ELR (cell line): ENCODE measurements around the gene UTS2R.
A peak's percentile ranks its signal among the peaks of the same experiment; 100 is the strongest.
"Not testable (repeated sequence)": the region's sequence is repeated elsewhere in the genome, so short reads cannot be mapped to it uniquely, and the experiment has no call there.

Experiments
- DNase-seq: peaks from one replicate; pipeline ENCODE4 v3.0.0-alpha.2; 2015; ENCODE audit warnings: low read depth

Gene UTS2R

DNA sequence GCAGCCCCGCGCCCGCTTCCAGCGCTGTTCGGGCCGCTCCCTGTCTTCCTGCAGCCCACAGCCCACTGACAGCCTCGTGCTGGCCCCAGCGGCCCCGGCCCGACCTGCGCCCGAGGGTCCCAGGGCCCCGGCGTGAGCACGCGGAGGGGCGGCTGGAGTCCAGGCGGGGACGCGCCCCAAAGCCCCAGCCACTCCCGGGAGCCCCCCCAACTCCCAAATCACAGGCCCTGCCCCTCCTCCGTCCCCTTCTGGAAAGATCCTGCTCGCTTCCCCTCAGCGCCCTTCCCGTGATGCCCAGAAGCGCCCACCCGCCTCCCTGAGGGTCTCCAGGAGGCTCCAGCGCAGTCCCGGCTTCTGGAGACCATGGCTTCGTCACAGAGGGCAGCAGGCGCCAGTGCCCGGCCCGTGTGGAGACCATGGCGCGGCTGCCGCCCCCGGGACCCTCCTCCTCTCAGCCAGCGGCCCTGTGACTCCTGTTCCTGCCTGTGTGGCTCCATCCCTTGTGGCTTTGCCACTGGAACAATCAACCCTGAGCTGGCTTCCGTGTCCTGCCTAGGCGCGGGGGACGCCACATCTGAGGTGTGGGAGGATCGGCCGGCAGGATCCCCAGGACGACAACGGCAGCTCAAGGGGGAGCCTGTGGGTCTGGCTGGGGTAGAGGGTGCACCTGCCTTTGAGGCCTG is 3.9 kb downstream of the UTS2R start:
- no peak for DNase-seq

DNA sequence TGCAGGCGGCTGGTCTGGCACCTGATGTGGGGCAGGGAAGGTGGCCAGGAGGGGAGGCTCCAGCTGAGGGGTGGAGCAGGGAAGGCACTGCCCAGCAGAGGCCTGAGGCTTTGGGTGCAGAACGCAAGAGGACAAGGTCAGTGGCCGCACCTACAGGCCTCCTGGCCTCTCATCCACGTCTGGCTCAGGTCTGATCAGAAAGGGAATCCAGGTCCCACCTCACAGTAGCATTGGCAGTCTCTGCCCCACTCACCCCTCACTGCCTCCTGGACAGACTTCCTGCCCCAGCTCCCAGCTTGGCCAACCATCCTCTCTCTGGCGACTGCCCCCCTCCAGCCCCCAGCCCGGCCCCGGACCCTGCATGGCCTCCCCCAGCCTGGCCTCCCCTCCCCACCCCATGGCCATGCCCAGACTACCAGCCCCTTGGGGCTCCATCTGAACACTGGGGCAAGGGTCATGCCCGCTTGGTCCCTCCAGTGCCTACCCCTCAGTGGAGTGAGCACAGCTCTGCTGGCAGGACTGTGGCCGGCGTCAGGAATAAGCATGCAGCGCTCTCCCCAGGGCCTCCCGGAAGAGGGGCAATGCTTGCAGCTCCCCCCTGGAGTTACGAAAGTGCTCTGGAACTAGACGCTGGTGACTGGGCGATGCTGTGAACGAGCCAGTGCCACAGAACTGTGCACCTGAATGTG is 4.6 kb downstream of the UTS2R start:
- no peak for DNase-seq

DNA sequence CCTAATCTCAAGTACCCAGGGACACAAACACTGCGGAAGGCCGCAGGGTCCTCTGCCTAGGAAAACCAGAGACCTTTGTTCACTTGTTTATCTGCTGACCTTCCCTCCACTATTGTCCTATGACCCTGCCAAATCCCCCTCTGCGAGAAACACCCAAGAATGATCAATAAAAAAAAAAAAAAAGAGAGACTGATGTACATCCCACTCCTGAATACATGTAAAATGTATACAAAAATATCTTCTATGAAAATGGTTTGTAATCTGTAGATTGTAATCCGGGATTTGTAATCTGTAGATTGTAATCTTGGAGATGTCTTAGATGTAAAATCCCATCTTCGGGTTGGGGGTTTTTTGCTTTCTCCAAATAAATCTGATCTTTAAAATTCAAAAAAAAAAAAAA is 5.7 kb downstream of the UTS2R start:
- DNase-seq = not testable (repeated sequence)

DNA sequence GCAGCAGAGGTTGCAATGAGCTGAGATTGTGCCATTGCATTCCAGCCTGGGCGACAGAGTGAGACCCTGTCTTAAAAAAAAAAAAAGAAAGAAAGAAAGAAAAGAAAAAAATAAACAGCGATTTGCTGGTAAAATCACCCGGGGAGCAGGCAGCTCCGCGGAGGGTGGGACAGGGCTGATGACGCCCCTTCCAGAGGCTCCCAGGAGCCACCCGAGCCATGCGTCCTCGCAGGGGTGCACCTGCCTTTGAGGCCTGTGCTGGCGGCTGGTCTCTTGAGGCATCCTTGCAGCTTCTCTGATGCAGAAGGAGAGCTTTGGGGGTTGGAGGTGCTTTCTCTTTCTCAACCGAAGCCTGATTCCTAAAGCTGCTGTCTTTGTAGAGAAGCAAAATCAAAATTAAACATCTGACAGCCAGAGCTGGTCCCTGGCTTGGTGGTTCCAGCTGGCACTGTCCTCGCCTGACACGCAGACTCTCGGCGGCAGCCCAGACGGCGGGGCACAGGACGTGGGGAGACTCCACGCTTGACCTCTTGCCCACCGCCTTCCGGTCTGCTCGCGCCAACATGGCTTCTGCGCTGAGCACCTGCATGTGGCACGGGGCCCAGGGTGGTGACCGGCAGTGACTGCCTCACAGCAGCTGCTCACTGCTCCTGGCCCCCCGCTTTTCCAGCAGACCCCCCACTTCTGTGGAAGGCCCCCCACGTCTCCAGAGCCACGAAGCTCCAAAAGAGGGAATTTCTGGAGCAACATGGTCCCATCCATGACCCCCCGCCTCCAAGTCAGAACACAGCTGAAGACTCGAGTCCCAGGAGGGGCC is 6.6 kb downstream of the UTS2R start:
- no peak for DNase-seq

DNA sequence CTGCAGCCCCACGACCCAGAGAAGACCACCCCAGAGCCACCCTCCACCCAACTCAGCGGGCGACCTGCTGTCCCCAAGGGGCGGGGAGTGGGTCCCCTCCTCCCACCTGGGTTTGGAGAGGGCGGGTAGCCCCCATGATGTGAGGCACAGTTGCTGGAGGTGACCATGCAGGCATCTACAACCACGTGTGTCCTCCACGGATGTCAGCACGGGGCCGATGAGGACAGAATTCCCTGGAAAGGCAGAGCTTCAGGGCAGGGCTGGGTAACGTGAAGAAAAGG is 7.1 kb downstream of the UTS2R start:
- DNase-seq = no peak

GRCh38 chr17:82380860-82381702 is 9.5 kb downstream of the UTS2R start:
- peak; percentile 16 for DNase-seq

DNA sequence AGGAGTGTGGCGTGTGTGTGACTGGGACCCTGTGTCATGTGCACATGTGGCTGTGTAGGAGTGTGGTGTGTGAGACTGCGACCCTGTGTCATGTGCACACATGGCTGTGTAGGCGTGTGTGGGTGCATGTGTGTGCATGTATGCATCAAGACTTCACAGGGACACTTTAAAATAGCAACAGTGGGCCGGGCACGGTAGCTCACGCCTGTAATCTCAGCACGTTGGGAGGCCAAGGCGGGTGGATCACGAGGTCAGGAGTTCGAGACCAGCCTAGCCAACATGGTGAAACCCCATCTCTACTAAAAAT is 10.1 kb downstream of the UTS2R start:
- not testable (repeated sequence) for DNase-seq

GRCh38 chr17:82382220-82382932 is 10.8 kb downstream of the UTS2R start:
- not testable (repeated sequence) for DNase-seq

DNA sequence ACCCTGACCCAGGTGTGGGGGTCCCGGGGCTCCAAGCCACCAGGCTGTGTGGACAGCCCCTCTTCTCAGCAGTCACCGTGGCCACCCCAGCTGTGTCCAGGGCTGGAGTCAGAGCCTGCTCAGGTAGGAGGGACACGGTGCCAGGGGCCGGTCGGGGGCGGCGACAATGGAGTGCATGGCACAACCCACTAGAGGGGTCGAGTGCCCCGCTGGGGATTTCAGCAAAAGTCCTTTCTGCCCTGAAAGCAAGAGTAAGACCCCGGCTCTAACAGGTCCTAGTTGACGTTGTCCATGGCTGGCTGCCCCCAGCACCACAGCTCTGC is 11.3 kb downstream of the UTS2R start:
- no peak for DNase-seq

DNA sequence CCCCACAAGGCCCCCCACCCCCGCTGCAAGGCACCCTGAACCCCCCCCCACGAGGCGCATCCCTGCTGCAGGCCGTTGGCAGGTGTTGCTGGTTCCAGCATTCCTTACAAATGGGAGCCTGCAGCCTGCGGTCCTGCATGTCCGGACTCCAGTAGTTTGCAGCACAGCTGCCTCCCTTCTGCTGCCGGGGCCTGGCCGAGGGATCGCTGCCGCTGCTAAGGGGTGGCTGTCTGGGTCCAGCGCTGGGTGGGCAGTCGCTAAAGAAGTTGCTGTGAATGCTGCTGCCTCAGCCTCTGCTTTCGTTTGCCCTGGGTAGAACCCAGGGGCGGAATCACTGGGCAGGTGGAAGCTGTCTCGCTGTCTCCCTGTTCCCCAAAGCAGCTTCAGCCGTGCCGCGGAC is 11.8 kb downstream of the UTS2R start:
- no peak for DNase-seq

- DNase-seq = no peak
Observed at GRCh38 chr17:82384051-82384729, 12.6 kb downstream of the UTS2R start.

DNA sequence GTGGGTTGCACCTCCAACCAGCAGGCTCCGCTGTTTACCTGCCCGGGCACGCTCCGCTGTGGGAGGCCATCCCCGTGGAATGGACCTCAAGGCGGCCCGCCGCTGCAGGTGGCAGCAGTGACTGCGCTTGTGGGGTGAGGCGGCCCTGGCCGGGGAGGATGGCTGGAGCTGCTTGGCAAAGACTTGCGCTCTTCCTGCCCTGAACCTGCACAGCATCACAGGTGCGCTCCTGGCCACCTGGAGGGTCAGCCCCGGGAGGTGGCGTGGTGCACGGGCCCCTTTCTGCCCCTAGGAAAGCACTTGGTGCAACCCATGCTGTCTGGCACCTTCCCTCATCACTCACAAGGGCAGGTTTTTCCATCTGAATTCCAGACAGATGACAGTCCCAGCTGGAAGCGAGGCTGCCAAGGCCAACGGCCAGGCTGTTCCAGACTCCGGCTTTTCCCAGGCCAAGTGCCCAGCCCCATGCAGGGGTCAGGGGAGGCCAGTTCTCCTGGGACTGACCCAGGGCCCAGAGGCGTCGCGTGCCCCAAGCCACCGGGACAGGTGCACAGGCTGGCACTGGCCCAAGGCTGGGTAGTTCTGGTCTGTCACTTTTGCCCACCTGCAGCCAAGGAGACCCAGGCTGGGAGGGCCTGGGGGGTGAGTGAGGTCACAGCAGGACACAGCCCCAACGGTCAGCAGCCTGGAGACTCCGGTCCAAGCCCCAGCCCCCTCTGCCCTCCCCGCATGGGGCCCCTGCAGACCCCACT is 13.3 kb downstream of the UTS2R start:
- DNase-seq = peak; percentile 50

DNA sequence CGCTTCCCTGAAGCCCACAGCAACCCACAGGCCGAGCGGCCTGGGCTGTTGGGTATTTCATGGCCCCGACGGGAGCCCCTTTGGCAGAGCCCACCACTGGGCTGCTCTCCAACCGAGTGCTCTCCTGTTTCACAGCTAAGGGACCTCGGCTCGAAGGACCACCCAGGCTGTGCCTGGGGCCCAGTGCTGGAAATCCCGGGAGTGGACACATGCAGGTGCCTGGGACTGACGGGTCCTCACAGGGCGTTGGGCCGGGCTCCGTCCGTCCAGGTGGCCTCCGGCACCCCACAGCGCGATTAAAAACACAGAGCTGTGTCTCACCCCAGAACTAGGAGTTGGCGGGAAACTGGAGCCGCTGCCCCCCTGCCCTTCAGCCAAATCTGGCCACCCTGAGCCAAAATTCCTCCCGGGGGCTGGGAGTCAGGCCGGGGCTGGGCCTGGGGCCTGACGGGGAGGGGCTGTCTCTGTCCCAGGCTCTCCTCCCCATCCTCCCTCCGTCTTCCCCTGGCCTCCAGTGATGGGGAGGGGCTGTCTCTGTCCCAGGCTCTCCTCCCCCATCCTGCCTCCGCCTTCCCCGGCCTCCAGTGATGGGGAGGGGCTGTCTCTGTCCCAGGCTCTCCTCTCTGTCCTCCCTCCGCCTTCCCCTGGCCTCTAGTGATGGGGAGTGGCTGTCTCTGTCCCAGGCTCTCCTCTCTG is 14.1 kb downstream of the UTS2R start:
- DNase-seq = no peak

DNA sequence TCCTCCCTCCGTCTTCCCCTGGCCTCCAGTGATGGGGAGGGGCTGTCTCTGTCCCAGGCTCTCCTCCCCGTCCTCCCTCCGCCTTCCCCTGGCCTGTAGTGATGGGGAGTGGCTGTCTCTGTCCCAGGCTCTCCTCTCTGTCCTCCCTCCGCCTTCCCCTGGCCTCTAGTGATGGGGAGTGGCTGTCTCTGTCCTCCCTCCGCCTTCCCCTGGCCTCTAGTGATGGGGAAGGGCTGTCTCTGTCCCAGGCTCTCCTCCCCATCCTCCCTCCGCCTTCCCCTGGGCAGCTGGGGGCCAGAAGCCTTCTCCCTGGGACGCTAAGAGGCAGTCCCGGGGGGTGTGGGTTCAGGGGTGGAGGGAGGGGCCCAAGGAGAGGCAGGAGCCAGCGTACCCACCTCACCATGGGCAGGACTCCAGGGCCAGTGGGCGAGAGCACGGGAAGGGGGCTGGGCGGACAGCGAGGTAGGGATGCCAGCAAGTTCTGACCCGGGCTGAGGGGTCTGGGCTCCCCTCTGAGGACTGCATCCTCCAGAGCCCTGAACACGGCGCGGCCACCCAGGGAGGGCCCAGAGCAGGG is 14.8 kb downstream of the UTS2R start:
- DNase-seq = no peak

- DNase-seq = no peak
Observed at GRCh38 chr17:82386881-82387704, 15.5 kb downstream of the UTS2R start.

GRCh38 chr17:82387705-82388106 is 16.1 kb downstream of the UTS2R start:
- no peak for DNase-seq

GRCh38 chr17:82388223-82388921 is 16.8 kb downstream of the UTS2R start:
- DNase-seq = peak; percentile 19

DNA sequence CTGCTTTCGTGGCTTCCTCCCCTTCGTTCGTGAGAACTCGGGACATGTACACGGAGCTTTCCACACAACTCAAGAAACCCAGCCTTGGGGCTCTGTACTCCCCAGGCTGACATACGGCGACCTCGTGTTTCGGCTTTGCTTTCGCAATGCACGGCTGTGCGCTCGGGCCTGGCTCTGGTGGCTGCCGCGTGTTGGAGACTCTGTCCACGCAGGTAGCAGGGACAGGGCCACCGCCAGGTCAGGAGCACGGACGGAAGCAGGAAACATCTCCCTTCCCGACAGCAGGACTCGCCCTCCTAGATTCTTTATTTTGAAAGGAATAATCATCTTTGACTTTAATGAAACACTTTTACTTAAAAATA is 17.3 kb downstream of the UTS2R start:
- no peak for DNase-seq
